C4-2B (cell line): ENCODE data around the gene SNRPD1.

Experiments
- ZFX ChIP-seq: fragments of 450-650 bp; IDR thresholded peaks from 2 replicates; pipeline ENCODE4 v1.6.1; 2017
- TF ChIP-seq, protein P1 (sequence below): fragments of 450-650 bp; conservative IDR thresholded peaks from 2 replicates; pipeline ENCODE4 v1.5.1; 2017; ENCODE audit warnings: mild to moderate bottlenecking

DNA sequence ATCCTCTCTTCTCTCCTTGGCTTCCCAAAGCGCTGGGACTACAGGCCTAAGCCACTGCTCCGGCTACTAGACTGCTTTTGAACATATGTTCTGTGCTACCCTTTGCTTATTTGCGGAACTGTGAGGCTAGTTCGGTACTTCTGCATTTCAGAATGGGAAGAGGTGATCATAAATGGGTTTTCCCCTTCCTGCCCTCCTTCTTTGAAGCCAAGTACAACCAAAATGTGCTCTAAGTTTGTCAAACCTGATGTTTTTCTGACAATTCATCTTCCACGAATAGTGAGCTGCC lies 9.9 kb upstream of the SNRPD1 start:
- TF ChIP-seq, protein P1, sequence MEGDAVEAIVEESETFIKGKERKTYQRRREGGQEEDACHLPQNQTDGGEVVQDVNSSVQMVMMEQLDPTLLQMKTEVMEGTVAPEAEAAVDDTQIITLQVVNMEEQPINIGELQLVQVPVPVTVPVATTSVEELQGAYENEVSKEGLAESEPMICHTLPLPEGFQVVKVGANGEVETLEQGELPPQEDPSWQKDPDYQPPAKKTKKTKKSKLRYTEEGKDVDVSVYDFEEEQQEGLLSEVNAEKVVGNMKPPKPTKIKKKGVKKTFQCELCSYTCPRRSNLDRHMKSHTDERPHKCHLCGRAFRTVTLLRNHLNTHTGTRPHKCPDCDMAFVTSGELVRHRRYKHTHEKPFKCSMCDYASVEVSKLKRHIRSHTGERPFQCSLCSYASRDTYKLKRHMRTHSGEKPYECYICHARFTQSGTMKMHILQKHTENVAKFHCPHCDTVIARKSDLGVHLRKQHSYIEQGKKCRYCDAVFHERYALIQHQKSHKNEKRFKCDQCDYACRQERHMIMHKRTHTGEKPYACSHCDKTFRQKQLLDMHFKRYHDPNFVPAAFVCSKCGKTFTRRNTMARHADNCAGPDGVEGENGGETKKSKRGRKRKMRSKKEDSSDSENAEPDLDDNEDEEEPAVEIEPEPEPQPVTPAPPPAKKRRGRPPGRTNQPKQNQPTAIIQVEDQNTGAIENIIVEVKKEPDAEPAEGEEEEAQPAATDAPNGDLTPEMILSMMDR, result no peak
- no peak for TF ChIP-seq ZFX
